ENCODE measurements around the gene INF2.
"Not testable (repeated sequence)": the region's sequence is repeated elsewhere in the genome, so short reads cannot be mapped to it uniquely, and the experiment has no call there.

Gene INF2

DNA sequence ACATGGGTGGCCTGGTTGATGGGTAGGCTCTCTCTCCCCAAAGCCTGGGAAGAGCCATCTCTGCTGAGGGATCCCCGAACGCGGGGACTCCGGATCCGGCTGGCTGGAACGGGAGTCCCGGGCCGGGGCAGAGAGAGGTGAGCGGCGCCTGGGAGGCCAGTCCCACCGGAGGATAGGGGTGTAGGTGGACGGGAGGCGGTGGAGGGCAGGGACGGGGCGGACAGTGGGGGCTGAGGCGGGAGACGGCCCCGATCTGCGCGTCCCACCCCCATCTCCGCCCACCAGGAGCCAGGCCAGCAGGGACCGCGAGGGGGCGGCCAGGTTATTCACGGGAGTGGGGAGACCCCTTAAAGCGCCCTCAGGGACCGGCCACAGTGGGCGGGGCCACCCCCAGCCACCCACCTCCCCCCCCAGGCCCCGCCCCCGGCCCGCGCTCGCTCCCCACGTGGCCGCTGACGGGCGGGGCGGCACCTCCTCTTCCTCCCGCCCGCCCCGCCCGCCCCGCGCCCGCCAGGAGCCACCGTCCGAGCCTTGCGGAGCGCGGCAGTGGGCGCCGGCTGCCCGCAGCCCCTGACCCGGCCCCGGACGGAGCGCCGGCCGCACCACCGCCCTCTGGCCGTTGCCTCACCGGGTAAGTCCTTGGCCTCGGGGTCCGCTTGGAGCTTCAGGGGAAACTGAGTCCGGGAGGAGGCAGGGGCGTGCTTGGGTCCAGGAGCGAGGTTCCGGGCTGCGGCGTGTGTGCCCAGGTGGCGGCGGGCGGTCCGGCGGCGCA, at the start of gene INF2:
TSS of gene INF2 (plus strand) at position 510 of the 772 bp plus-strand sequence. CDS start 11,748 bp downstream, outside the sequence.
- DNase-seq: peak; percentile 53

DNA sequence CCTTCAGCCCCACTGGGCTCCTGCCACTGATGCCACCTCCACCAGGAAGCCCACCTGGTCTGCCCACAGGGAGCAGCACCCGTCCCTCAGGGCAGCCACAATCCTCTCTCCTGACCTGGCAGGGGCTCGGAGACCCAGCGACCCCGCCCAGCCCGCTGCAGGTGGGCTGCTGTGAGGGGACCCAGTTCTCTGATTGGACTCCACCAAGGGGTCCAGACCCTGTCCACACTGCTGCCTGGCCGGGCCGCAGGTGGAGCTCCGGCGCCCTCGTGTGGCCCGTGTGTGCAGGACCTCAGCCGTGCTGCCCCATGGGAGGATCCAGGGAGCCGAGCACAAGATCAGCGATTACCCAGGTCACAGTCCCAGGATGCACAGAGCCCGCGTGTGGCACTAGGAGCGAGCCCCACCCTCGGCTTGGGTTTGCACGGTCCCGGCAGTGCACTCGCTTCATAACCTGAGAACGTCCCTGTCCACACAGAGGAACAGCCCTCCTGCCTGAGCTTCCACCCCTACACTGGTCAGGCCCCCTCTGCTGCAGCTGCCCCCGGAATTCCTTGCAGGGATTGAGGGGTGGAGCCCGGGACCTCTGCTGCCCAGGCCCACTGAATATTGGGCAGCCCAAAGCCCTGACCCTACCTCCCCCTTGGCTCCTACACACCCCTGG, 49.4 kb upstream of the INF2 start:
- peak; percentile 47 for DNase-seq

DNA sequence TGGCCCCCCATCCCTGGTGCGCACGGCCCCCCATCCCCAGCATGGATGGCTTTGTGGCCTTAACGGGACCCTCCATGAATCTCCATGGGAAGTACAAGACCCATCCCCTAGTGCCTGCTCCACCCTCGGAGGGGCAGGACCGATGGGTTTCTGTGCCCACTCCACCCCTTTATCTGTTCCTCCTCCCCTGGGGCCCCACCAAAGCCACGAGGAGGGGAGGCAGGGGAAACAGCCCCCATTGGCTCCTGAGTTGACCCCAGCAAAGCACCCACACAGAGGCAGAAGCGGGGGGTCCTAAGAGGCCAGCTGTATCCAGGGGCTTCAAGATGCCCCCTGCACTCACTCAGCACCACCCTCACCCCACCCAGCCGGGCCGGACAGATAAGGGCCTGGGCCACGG, 48.7 kb upstream of the INF2 start:
- no peak for DNase-seq

DNA sequence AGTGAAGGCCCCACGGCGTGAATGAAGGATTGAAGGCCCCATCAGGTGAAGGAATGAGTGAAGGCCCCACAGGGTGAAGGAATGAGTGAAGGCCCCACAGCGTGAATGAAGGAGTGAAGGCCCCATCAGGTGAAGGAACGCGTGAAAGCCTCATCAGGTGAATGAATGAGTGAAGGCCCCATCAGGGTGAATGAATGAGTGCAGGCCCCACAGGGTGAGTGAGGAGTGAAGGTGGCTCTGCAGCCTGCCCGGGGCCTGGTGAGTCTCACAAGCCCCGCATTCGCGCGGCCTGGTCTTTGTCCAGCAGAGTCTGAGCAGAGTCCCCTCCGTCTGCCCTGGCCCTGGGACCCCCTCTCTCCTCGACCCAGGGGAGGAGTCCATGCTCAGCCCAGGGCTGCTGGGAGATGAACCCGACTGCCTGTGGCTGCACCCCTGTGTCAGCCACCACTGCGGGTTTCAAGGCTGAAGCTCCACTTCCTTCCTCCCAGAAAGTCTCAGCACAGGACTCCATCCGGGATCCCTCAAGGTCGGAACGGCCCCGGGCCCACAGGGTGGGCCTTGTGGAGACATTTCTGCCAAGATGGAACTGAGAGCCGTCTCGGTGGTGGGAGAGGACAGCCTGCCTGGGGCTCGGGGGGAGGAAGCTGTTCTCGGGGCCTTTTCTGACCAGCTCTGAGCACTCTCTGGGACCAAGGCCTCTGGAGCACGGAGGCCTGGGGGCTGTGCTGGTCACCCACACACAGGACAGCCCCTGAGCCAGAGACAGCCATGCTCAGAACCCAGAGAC, 47.5 kb upstream of the INF2 start:
- no peak for DNase-seq

DNA sequence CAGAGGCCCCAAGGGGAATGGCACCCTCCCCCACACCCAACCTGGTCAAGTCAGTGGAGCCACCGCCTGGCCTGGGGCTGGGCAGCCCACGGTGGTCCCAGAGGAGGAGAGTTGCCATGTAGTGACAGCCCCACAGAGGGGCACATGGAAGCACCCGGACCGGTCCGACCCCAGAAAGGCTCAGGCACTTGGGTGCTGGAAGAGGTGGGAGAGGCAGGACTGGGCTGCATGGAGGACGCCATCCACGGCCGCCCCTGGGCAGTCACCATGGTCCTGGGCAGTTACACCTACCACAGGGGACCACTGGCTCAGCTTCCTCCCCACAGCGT, 46.9 kb upstream of the INF2 start:
- DNase-seq: no peak

DNA sequence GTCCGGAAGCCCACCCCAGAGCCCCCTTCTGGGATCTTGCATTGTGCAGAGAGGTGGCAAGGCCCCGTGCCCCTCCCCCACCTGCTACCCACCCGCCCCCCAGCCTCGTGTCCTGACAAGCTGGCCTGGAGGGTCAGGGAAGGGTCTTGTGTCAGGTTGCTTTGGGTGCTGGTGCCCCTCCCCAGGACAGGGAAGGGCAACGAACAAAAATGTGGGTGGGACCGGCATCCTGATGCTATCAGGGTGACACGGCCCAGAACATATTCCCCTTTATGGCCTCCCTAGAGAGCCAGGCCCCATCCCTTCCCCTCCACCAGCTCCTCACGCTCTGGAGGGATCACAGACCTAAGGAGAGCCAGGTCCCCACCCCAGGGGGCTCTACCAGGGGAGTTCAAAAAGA, 46.1 kb upstream of the INF2 start:
- no peak for DNase-seq

DNA sequence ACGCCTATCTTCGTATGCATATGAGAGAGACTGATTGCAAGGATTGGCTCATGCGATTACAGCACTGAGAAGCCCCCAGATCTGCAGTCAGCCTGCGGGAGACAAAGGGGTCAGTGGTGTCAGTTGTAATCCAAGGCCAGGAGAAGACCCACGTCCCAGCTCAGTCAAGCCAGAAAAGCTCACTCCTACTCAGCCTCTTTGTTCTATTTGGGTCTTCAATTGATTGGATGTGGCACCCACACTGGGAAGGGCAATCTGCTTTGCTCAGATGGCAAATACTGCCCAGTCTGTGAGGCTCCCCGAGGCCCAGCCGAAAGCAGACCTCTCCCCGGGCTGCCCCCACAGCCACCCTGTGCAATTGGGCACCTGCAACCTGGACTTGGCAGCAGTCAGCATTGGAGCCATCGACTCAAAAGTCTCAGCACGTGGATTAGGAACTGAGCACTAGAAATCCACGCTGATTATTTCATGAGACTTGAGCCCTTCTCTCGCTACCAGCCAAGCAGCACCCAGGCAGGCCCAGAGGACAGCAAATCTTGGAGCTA, 45.3 kb upstream of the INF2 start:
- DNase-seq: no peak

DNA sequence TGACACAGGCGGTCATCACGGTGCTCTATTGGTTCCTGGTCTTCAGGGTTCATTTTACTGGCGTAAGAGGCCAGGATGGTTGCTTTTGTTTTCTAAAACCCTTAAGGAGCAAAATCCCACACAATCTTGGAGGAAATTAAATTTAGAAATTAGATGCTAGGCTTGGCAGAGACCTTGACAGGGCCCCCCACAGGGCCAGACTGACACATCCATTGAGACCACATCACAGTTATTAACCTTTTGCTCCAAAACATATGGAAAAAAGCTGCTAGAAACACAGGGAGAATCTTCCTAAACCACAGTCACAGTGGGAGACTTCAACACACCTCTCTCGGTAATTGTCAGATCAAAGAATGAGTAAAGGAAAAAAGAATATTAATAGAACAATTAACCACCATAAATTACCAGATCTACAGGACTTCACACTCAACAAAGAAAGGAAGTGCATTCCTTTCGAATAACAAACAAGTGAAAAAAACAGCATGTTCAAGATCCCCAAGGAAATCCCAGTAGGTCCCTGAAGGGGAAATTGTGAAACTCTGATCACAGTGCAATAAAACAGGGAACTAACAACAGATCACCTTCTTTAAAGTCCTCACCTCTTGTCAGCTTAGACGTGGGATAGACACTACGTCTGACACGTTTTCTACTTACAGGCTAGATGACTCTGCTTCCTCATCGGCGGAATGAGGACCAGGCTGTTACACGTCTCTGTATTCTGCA, 44.6 kb upstream of the INF2 start:
- DNase-seq: no peak

DNA sequence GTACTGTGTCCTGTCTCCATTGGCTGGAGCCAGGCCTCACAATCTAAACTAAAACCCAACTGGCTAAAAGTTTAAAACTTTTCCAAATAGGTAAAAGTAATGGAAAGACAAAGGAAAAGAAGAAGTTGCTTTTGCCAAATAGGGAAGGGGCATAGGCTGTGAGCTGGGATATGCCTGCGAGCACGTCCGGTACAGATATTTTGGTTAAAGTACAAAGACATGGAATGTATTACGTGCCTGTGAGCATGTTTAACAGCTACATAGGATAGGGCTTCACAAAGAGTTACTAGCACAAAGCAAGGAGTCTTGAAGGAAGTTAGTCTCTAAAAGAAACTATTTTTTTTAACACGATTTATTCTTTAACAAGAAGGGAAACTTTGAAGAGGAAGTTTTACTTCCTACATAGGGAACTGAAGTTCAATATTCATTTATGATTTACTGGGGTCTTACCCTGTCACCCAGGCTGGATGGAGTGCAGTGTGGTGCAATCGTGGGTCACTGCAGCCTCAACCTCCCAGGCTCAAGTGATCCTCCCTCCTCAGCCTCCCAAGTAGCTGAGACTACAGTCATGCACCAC, 41.9 kb upstream of the INF2 start:
- DNase-seq: peak; percentile 74

DNA sequence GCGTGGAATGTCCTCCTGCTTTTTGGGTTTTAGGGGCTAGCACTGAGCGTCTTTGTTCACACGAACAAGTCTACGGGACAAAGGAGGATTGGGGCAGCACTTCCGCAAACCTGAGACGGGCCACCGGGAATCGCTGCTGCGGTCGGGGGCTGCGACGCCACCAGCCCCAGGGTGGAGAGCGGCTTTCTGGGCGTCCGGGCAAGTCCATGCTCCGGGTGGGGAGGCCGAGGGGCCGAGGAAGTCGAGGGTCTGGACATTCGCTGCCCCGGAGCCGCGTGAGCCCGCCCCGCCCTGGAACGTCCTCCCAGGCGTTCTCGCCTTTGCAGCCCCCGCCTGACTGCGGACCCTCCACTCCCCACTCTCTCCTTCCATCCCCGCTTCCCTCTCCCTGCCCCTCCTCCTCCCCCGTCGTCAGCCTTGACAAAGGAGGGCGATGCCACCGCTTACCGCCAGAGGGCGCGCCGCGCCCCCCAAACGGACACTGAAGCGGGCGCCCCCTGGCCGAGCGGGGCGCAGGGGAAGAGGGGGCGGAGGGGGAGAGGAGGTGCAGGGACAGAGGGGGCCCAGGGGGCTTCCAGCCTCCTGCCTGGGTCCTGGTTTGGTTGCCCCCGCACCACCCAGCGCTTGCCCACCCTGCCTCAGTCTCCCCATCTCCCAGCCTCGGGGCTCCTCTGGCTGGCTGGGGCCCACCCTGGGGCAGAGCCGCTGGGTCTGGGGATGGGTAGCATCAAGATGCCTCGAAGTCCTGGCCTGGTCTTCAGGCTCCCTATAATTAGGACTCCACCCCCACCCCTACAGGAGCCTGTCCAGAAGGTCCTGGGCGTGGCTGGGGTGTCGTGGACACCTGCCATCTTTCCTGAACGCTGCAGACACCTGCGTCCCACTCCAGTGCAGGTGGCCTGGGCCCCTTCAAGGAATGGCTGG, 39.1 kb upstream of the INF2 start:
- peak; percentile 28 for DNase-seq

DNA sequence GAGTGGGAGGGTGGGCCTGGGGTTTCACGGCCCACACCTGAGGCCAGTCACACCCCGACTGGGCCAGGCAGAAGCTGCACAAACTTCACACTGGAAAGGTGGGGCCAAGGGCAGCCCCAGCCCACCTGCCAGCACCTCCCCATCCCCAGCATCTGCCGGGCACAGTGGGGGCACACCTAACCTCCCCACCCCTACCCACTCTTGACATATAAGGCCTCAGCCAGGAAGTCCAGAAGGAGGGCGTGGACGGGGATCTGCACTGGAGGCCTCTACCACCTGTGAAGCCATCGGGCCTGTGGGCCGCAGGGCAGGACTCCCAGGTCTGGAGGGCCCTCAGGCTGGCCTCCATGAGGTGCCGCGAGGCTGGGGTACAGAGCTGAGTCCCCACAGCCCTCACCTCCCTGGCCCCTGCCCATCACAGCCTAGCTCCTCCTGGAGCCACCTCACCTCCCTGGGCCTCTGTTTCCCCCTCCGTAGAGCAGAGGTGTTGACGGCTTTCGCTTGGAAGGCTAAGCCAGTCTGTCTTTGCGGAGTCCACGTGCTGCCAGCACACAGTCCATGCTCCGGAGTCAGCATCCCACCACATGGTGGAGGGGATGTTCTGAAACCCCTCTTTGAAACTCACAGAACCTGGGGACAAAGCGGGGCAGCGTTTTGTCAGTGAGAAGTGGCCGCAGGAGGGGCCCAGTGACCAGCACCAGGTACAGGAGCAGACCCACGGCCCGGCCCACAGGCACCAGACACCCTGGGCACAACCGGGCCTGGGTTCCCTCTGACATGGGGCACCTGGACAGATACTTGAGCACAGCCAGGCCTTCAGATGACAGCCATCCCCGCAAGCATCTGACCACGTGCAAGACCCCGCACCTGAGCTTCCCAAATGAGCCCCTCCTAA, 38.2 kb upstream of the INF2 start:
- DNase-seq: no peak

DNA sequence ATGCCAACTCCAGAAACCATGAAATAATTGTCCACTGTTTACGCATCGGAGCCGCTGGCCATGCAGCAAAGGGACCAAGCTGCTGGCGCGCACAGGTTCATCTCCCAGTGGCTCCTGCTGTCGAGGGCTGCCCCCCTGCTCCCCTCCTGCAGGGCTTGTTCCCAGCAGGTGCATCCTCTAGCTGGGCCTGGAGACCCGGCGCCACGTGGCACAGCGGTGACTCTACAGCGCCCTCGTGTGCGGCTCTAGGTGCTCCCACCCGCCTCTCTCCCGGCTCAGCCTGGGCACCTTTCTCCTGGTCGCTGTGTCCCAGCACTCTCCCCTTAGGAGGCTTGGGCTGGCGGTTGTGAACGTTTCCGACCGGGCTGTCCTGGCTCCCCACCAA, 37.5 kb upstream of the INF2 start:
- no peak for DNase-seq

DNA sequence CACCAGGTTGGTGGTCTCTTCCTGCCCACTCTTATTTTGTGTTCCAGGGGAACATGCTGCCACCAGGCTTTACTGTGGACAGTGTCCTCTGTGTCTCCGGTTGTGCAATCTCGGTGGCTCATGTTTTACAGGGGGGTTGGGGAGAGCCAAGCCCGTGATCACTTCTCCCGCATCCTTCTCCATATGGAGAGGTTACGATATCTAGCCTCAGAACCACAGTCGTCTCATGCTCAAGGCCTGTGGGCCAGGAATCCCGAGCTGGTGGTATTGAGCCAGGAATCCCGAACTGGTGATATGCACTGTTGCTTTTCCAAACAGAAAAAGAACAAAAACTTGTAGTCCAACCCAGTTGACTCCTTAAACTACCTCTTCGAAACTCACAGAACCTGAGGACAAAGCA, 37.0 kb upstream of the INF2 start:
- DNase-seq: no peak

DNA sequence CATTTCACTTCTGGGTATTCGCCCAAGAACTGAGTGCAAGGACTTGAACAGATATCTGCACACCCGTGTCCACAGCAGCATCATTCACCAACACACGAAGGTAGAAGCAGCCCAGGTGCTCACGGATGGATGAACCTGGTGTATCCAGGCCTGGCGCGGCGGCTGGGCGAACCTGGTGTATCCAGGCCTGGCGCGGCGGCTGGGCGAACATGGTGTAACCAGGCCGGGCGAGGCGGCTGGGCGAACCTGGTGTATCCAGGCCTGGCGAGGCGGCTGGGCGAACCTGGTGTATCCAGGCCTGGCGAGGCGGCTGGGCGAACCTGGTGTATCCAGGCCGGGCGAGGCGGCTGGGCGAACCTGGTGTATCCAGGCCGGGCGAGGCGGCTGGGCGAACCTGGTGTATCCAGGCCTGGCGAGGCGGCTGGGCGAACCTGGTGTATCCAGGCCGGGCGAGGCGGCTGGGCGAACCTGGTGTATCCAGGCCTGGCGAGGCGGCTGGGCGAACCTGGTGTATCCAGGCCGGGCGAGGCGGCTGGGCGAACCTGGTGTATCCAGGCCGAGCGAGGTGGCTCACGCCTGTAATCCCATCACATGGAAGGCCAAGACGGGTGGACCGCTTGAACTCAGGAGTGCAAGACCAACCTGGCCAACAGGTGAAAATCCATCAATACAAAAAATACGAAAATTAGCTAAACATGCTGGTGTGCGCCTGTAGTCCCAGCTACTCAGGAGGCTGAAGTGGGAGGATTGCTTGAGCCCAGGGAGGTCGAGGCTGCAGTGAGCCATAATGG, 36.1 kb upstream of the INF2 start:
- not testable (repeated sequence) for DNase-seq

DNA sequence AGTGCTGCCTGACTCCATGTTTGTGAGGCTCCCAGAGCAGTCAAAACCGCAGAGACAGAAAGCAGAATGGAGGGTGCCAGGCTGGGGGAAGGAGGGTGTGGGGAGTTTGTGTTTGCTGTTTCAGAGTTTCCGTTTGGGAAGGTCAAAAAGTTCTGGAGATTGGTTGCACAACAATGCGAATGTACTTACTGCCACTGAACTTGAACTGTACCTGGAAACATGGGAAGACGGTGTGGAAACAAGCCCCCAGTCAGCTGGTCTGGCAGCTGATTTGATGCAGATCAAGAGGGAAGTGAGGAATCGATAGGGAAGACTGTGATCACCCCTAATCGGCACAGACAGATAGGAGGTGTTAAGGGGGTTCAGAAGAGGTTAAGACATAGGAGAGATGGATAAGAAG, 35.3 kb upstream of the INF2 start:
- no peak for DNase-seq

DNA sequence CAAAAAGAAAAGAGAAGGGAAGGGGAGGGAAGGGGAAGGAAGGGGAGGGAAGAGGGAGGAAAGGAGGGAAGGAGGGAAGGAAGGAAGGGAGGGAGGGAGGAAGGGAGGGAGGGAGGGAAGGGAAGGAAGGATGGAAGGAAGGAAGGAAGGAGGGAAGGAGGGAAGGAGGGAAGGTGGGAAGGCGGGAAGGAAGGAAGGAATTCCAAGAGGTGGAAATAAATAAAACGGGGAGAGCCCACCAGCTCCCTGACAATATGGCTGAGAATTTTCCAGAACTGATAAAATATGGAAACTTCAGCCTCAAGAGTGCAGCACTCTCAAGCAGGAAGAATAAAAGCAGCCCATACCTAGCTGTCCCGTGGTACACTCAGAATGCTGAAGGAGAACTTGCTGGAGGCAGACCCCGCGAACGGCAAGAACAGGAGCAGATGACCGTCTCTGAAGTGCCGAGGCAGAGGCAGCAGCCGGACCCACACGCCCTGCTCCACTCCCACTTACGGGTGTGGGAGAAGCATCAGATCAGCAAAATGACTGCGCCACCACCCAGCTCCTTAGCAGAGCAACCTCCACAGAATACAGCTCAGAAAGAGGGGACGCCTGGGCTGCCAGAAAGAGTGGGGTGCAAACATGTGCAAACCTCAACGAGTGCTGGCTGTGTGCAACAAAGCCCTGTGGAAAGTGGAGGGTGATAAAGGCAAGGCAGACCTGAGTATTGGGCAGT, 34.1 kb upstream of the INF2 start:
- DNase-seq: no peak

DNA sequence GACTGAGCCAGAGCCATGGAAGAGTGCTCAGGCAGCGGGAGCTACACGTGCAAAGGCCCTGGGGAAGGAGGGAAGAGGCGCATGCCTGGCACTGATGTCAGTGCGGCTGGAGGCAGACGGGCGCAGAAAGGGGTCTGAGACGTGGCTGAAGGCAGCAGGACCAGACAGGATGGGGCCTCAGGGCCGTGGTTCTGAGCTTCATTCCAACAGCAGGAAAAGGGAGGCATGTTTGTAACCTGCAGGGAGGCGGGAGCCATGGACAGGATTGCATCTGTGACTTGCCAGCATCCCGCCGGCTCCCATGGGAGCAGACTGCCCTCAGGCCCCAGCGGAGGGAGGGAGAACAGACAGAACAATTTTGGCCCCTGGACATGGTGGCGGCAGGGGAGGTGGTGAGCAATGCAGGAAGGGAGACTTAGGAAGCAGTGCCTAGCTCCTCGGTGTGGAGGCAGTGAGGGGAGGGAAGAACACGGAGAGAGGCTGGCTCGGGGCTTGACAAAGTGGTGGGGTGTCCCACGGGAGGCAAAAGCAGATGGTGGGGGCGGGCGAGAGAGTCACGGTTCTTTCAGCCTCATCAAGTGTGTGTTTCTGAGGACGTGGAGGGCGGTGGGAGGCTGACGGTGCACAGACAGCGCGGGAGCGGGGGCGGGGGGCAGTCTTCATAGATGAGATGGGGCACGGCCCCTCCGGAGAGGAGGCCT, 33.3 kb upstream of the INF2 start:
- DNase-seq: no peak

DNA sequence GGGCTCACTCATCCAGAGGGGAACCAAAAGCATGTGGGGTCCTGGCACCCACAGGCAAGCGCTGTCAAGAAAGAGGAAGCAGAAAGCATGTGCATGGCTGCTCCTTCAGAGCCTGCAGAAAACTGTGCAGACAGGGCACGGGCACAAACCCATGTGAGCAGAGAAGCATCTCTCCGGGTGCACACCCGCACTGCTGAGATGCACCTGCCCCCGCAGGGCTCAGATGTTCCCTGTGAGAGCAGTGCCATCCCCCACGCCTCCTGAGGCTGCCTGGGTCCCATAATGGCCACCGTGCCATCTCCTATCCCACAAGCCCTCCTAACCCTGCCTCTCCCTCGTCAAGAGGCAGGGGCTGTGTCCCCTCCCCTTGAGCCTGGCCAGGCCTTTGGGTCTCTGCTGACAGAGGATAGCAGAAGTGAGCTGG, 32.3 kb upstream of the INF2 start:
- DNase-seq: peak; percentile 63

Measured in inflammatory macrophage treated with lipopolysaccharide for 4 hours (primary cell).